GM12875 (cell line): Measurements from ENCODE around the gene CELF4.
"Not testable (repeated sequence)": the region's sequence is repeated elsewhere in the genome, so short reads cannot be mapped to it uniquely, and the experiment has no call there.

ENCODE experiments used
- H3K4me3 ChIP-seq: one replicate; pipeline ENCODE4 v1.5.1; 2011; ENCODE audit warnings: low read depth, low read length, control low read depth
- CTCF ChIP-seq: IDR thresholded peaks from 2 replicates; pipeline ENCODE4 v1.5.1; 2011; ENCODE audit warnings: low read depth, mild to moderate bottlenecking, control low read depth, inconsistent platforms, low read length, moderate library complexity, borderline replicate concordance; ENCODE audit not compliant: insufficient read depth

The CELF4 gene

GRCh38 chr18:37361335-37362157, 204.1 kb downstream of the CELF4 start:
- H3K4me3 ChIP-seq: no peak overlapping the region
- TF ChIP-seq CTCF: no peak

GRCh38 chr18:37358061-37358460, 207.5 kb downstream of the CELF4 start:
- H3K4me3 ChIP-seq: not testable (repeated sequence)

- no peak for TF ChIP-seq CTCF
- H3K4me3 ChIP-seq: no peak overlapping the region
These were observed 209.8 kb downstream of the CELF4 start for GRCh38 chr18:37355772-37356171.

GRCh38 chr18:37351110-37351509, 214.5 kb downstream of the CELF4 start:
- no peak for TF ChIP-seq CTCF
- no peak overlapping the region for H3K4me3 ChIP-seq

GRCh38 chr18:37348729-37349128, 216.9 kb downstream of the CELF4 start:
- no peak overlapping the region for H3K4me3 ChIP-seq
- TF ChIP-seq CTCF: no peak

- no peak for TF ChIP-seq CTCF
- H3K4me3 ChIP-seq: no peak overlapping the region
These were observed 219.6 kb downstream of the CELF4 start for GRCh38 chr18:37346048-37346447.

- no peak overlapping the region for H3K4me3 ChIP-seq
- no peak for TF ChIP-seq CTCF
These were observed 222.1 kb downstream of the CELF4 start for GRCh38 chr18:37343542-37343851.
